Stomach (tissue), 9 donors: Measurements from ENCODE around the gene PDIA6. TPM values are rescaled to one million over a fixed set of nuclear protein-coding genes. Genes with fewer than 3 reads are reported as not detected.
"Not testable (repeated sequence)": the region's sequence is repeated elsewhere in the genome, so short reads cannot be mapped to it uniquely, and the experiment has no call there.

ENCODE experiments used
- DNase-seq, 2 donors: peaks; one replicate each; pipeline versions ENCODE4 v3.0.0 to v3.0.0-alpha.2; 2013 to 2019
- H3K27ac ChIP-seq, 5 donors: fragments of 200-600 bp in 4 of 5; sonication (generic) in 4 of 5; one replicate each; pipeline ENCODE4 v1.5.1; 2013 to 2019; ENCODE audit warnings: mild to moderate bottlenecking in 1 of 5, moderate library complexity in 1 of 5
- H3K27me3 ChIP-seq, 3 donors: fragments of 200-600 bp; sonication (generic); one replicate each; pipeline ENCODE4 v1.5.1; 2017 to 2019; ENCODE audit warnings: mixed run types in 1 of 3
- H3K36me3 ChIP-seq, 4 donors: fragments of 200-600 bp; sonication (generic); 1 replicate in 3 of 4; 2 replicates in 1 of 4; pipeline ENCODE4 v1.5.1; 2016 to 2019
- H3K4me1 ChIP-seq, 4 donors: fragments of 200-600 bp; sonication (generic); one replicate each; pipeline ENCODE4 v1.5.1; 2016 to 2019
- H3K4me3 ChIP-seq, 4 donors: fragments of 200-600 bp; sonication (generic) in 3 of 4; one replicate each; pipeline ENCODE4 v1.5.1; 2016 to 2019; ENCODE audit warnings: mild to moderate bottlenecking in 1 of 4
- H3K9me3 ChIP-seq, 4 donors: fragments of 200-600 bp; sonication (generic); one replicate each; pipeline ENCODE4 v1.5.1; 2016 to 2019
- EP300 ChIP-seq: sonication (generic); formaldehyde crosslinking; IDR thresholded peaks from one replicate; pipeline ENCODE4 v1.6.1; 2017; ENCODE audit warnings: antibody characterized with exemption
- POLR2A ChIP-seq, 4 donors: fragments of 450-650 bp; IDR thresholded peaks; one replicate each; pipeline ENCODE4 v1.6.1; 2016; ENCODE audit warnings: antibody characterized with exemption in 4 of 4, control low read depth in 2 of 4, mild to moderate bottlenecking in 1 of 4, moderate library complexity in 1 of 4
- POLR2AphosphoS5 ChIP-seq, 3 donors: sonication (generic); formaldehyde crosslinking; IDR thresholded peaks; one replicate each; pipeline ENCODE4 v1.6.1; 2016; ENCODE audit warnings: antibody characterized with exemption in 3 of 3
- WGBS, 5 donors: extraction: QIAGEN DNeasy Blood & Tissue Kit in 3 of 5; methylation state at CpG; one replicate each; pipeline versions ENCODE4 v1.1.5 to v1.1.7; 2013 to 2018; 5-methylcytosine and 5-hydroxymethylcytosine counted together
- intact Hi-C: fragments of 100-400 bp; cut with DNase I; formaldehyde crosslinking; loops from one replicate; pipeline ENCODE4 v1.15.1; 2023; ENCODE audit warnings: low total_unique reads
- polyA plus RNA-seq, 3 donors: library from polyadenylated mRNA; stranded (reverse); fragments of 200-250 nt; gene quantifications; one replicate each; pipeline ENCODE4 v1.2.3, GENCODE V29; 2013
- total RNA-seq, 5 donors: library from RNA; depleted of rRNA; stranded (reverse); fragments of >200 nt; gene quantifications; one replicate each; pipeline versions ENCODE4 v1.1.0 to v1.2.3, GENCODE V29; 2014 to 2016
- TF ChIP-seq, protein P1 (sequence below), 7 experiments: fragments of 450-650 bp in 4 of 7; fragments of 200-600 bp in 3 of 7; sonication (generic) in 3 of 7; IDR thresholded peaks; one replicate each; pipeline ENCODE4 v1.5.1; 2016 to 2019; ENCODE audit warnings: antibody characterized with exemption in 7 of 7, control low read depth in 2 of 7, mild to moderate bottlenecking in 1 of 7
- donor health status: healthy with polysubstance abuse.
- donor health status: Bipolar disorder and iron deficiency.
- donor health status: healthy.

The PDIA6 gene
- total and polyA plus RNA-seq, 8 donors, result 37.3 to 272 (median 85.4) TPM

GRCh38 chr2:10810202-10811161 lies 2.1 kb downstream of the PDIA6 start:
- intact Hi-C loops, result no loop called here
- peak in 1 of 2 donors; percentile 25 for DNase-seq
- Histone ChIP-seq H3K27me3 (no peaks in the 10 kb centered on the region), H3K9me3 (no peaks in the 10 kb centered on the region), H3K4me1 (peaks cover 0 to 69% (median 46%) of the 10 kb centered on the region in 4 donors), H3K27ac (peak overlapping the region in 4 of 5 donors; percentile 91 to 97 (median 94)), H3K36me3 (peaks cover 0 to 3% (median 0%) of the 10 kb centered on the region in 4 donors), H3K4me3 (peak overlapping the region; percentile 83 to 96 (median 92))
- WGBS, 5 donors, result 16 to 29% (median 26%) methylated on average over 8 of the region's 8 CpGs
- TF ChIP-seq, protein P1, sequence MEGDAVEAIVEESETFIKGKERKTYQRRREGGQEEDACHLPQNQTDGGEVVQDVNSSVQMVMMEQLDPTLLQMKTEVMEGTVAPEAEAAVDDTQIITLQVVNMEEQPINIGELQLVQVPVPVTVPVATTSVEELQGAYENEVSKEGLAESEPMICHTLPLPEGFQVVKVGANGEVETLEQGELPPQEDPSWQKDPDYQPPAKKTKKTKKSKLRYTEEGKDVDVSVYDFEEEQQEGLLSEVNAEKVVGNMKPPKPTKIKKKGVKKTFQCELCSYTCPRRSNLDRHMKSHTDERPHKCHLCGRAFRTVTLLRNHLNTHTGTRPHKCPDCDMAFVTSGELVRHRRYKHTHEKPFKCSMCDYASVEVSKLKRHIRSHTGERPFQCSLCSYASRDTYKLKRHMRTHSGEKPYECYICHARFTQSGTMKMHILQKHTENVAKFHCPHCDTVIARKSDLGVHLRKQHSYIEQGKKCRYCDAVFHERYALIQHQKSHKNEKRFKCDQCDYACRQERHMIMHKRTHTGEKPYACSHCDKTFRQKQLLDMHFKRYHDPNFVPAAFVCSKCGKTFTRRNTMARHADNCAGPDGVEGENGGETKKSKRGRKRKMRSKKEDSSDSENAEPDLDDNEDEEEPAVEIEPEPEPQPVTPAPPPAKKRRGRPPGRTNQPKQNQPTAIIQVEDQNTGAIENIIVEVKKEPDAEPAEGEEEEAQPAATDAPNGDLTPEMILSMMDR (IDR thresholded peaks at IDR 0.05), result no peak
- peak in 1 of 3 donors; percentile 12 for TF ChIP-seq POLR2AphosphoS5 (IDR thresholded peaks at IDR 0.05)

- H3K27ac ChIP-seq, result no peak overlapping the region
- WGBS, 5 donors, result 52 to 69% (median 58%) methylated on average over 3 of the region's 3 CpGs
These were observed 6.0 kb downstream of the PDIA6 start for GRCh38 chr2:10806543-10806942.

DNA sequence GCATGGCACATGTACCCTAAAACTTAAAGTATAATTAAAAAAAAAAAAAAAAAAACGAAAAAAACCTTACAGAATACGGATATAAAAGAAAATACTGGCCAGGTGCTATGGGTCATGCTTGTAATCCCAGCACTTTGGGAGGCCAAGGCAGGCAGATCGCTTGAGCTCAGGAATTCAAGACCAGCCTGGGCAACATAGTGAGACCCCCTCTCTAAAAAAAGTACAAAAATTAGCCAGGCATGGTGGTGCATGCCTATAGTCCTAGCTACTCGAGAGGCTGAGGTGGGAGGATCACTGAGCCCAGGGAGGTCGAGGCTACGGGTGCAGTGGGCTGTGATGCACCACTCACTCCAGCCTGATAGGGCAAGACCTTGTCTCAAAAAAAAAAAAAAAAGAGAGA lies 6.6 kb downstream of the PDIA6 start:
- 87 to 92% (median 91%) methylated on average over 6 of the region's 6 CpGs for WGBS, 5 donors
- Histone ChIP-seq H3K4me1 (peaks cover 0 to 74% (median 34%) of the 10 kb centered on the region in 4 donors), H3K36me3 (peaks cover 9 to 21% (median 15%) of the 10 kb centered on the region in 4 donors)
- H3K27ac ChIP-seq, H3K9me3 ChIP-seq, H3K27me3 ChIP-seq, intact Hi-C loops, DNase-seq, H3K4me3 ChIP-seq: not testable (repeated sequence)

More at GRCh38 chr2:10806543-10806942, 6.0 kb downstream of the PDIA6 start:
- no peak for TF ChIP-seq POLR2AphosphoS5 (IDR thresholded peaks at IDR 0.05)
- no peak for TF ChIP-seq EP300
- no peak for TF ChIP-seq POLR2A (IDR thresholded peaks at IDR 0.05)
- TF ChIP-seq, protein P1 (IDR thresholded peaks at IDR 0.05), result no peak
- H3K27me3 ChIP-seq, result no peaks in the 10 kb centered on the region
- intact Hi-C loops, result no loop called here
- H3K9me3 ChIP-seq, result no peaks in the 10 kb centered on the region
- peaks cover 0 to 75% (median 40%) of the 10 kb centered on the region in 4 donors for H3K4me1 ChIP-seq
- no peak for DNase-seq
- no peak overlapping the region for H3K4me3 ChIP-seq
- peaks cover 6 to 16% (median 10%) of the 10 kb centered on the region in 4 donors for H3K36me3 ChIP-seq

DNA sequence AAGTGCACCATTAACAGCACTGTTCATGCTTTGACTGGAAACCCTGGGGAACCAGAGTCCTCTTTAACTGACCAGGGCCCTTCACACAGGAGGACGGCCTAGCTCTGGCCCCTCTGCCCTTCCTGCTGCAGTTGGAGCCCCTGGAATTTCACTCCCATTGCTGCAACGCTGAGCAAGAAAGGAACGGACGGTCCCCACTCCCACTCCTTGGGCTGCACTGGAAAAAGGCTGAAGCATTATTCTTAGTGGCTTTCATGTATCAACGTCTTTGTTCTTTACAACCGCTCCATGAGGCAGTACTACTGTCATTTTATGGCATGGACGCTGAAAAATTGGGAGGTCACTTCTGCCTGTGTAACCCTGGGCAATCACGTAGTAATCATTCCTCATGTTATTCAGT lies 9.9 kb downstream of the PDIA6 start:
- WGBS, 5 donors, result 66 to 83% (median 75%) methylated on average over 8 of the region's 8 CpGs
- Histone ChIP-seq H3K27ac (no peak overlapping the region), H3K9me3 (no peaks in the 10 kb centered on the region), H3K4me3 (no peak overlapping the region), H3K27me3 (no peaks in the 10 kb centered on the region), H3K36me3 (peaks cover 19 to 51% (median 47%) of the 10 kb centered on the region in 4 donors), H3K4me1 (peaks cover 0 to 41% (median 12%) of the 10 kb centered on the region in 4 donors)
- TF ChIP-seq POLR2AphosphoS5 (IDR thresholded peaks at IDR 0.05) (no peak), POLR2A (IDR thresholded peaks at IDR 0.05) (no peak), EP300 (no peak)
- TF ChIP-seq, protein P1 (IDR thresholded peaks at IDR 0.05), result no peak
- DNase-seq, result no peak
- intact Hi-C loops, result no loop called here
